ENCODE results near the gene KLF3. TPM values are rescaled to one million over a fixed set of nuclear protein-coding genes. Genes with fewer than 3 reads are reported as not detected.

Gene KLF3
- total RNA-seq, 1 donor = 25.3 TPM

DNA sequence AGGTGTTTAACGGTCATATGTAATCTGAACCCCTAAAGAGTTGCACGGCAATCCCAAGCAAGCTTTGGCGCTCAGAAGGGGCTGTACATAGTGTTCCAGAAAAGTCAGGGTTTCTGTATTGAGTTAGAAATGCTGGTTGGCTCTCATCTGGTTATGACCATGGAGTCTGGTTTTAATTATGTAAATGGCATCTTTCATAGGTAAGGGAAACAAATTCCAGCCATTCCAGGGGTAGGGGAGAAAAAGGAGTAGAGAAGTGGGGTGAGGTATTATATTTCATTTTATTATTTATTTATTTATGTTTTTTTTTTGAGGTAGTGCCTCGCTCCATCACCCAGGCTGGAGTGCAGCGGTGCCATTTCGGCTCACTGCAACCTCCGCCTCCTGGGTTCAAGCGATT lies 15.9 kb downstream of the KLF3 start:
- no peak overlapping the region for H2AFZ ChIP-seq (ENCODE audit: low read length)
- H3K36me3 ChIP-seq (ENCODE audit: insufficient read depth, low read length) = peaks cover 20% of the 10 kb centered on the region
- no peaks in the 10 kb centered on the region for H3K9me3 ChIP-seq (ENCODE audit: low read depth, low read length)
- no peak for DNase-seq (ENCODE audit: insufficient read length, low spot score, missing footprints)
- H3K27ac ChIP-seq (ENCODE audit: low read depth, low read length) = no peak overlapping the region
- peaks cover 8% of the 10 kb centered on the region for H4K20me1 ChIP-seq (ENCODE audit: insufficient read depth, low read length)
- H3K27me3 ChIP-seq (ENCODE audit: insufficient read depth, low read length) = no peaks in the 10 kb centered on the region
- TF ChIP-seq, protein P1, sequence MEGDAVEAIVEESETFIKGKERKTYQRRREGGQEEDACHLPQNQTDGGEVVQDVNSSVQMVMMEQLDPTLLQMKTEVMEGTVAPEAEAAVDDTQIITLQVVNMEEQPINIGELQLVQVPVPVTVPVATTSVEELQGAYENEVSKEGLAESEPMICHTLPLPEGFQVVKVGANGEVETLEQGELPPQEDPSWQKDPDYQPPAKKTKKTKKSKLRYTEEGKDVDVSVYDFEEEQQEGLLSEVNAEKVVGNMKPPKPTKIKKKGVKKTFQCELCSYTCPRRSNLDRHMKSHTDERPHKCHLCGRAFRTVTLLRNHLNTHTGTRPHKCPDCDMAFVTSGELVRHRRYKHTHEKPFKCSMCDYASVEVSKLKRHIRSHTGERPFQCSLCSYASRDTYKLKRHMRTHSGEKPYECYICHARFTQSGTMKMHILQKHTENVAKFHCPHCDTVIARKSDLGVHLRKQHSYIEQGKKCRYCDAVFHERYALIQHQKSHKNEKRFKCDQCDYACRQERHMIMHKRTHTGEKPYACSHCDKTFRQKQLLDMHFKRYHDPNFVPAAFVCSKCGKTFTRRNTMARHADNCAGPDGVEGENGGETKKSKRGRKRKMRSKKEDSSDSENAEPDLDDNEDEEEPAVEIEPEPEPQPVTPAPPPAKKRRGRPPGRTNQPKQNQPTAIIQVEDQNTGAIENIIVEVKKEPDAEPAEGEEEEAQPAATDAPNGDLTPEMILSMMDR (IDR thresholded peaks at IDR 0.05; ENCODE audit: extremely low read depth, low read depth, low read length) = no peak
- no peak overlapping the region for H3K4me3 ChIP-seq (ENCODE audit: insufficient read depth, low read length)
- no peak overlapping the region for H3K4me2 ChIP-seq (ENCODE audit: insufficient read depth, low read length)
- peaks cover 30% of the 10 kb centered on the region for H3K4me1 ChIP-seq (ENCODE audit: insufficient read depth, low read length)
- H3K79me2 ChIP-seq (ENCODE audit: insufficient read depth, low read length) = peaks cover 90% of the 10 kb centered on the region

DNA sequence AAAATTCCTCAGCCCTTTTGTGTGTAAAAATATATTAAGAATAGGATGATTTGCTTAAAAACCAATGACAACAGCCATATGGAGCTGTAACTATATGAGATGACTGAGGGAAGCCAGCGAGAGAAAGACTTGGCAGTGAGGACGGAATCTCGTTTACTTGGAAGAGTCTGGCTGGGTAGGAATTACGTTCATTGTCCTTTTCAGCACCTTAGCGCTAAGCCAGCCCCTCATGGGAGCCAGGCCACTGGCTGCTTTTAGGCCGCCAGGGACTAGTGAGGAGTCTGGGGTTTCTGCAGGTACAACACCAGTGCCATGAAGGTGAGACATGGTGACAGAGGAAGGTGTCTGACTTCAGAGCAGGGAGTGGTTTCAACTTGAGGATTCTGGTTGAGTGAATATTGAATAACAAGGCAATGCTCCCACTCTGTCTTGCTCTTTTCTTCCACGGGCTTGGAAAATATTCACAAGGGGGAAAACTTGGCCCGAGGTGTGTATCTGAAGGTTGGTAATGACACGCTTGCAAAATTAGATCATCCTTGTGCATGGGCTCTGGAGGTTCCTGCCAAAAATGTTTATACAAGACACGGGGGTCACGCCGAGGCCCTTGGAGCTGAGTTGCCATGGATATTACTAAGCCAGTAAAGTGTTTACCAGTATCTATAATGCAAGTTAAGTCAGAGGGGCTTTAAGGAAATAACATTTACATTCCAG lies 17.4 kb downstream of the KLF3 start:
- Histone ChIP-seq H3K4me3 (ENCODE audit: insufficient read depth, low read length) (no peak overlapping the region), H4K20me1 (ENCODE audit: insufficient read depth, low read length) (peaks cover 11% of the 10 kb centered on the region), H2AFZ (ENCODE audit: low read length) (no peak overlapping the region), H3K79me2 (ENCODE audit: insufficient read depth, low read length) (peaks cover 91% of the 10 kb centered on the region), H3K4me1 (ENCODE audit: insufficient read depth, low read length) (peaks cover 24% of the 10 kb centered on the region), H3K9me3 (ENCODE audit: low read depth, low read length) (no peaks in the 10 kb centered on the region), H3K4me2 (ENCODE audit: insufficient read depth, low read length) (no peak overlapping the region), H3K27me3 (ENCODE audit: insufficient read depth, low read length) (no peaks in the 10 kb centered on the region), H3K36me3 (ENCODE audit: insufficient read depth, low read length) (peaks cover 20% of the 10 kb centered on the region), H3K27ac (ENCODE audit: low read depth, low read length) (peak overlapping the region; percentile 60)
- TF ChIP-seq, protein P1 (IDR thresholded peaks at IDR 0.05; ENCODE audit: extremely low read depth, low read depth, low read length) = no peak
- no peak for DNase-seq (ENCODE audit: insufficient read length, low spot score, missing footprints)

DNA sequence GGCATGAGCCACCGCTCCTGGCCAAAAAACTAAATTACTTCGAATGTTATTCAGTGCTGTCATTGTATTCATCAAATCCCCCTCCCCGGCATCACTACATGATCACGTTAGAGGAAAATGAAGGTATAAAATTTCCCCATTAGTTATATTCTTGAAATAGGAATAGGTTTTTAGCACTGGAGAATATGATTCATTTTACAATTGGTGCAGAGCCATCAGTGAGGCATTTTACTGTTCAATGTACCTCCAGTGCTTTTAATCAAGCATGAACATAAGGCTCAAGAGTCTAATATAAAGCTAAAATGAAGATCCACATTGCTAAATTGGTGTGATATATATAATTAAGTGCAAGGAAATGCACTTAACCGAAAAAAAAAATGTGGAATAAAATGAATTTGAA lies 18.3 kb downstream of the KLF3 start:
- peaks cover 20% of the 10 kb centered on the region for H3K36me3 ChIP-seq (ENCODE audit: insufficient read depth, low read length)
- peaks cover 32% of the 10 kb centered on the region for H3K4me1 ChIP-seq (ENCODE audit: insufficient read depth, low read length)
- H3K27me3 ChIP-seq (ENCODE audit: insufficient read depth, low read length) = no peaks in the 10 kb centered on the region
- H2AFZ ChIP-seq (ENCODE audit: low read length) = no peak overlapping the region
- peak overlapping the region; percentile 60 for H3K27ac ChIP-seq (ENCODE audit: low read depth, low read length)
- peaks cover 8% of the 10 kb centered on the region for H4K20me1 ChIP-seq (ENCODE audit: insufficient read depth, low read length)
- TF ChIP-seq, protein P1 (IDR thresholded peaks at IDR 0.05; ENCODE audit: extremely low read depth, low read depth, low read length) = no peak
- no peaks in the 10 kb centered on the region for H3K9me3 ChIP-seq (ENCODE audit: low read depth, low read length)
- no peak overlapping the region for H3K4me2 ChIP-seq (ENCODE audit: insufficient read depth, low read length)
- DNase-seq (ENCODE audit: insufficient read length, low spot score, missing footprints) = no peak
- no peak overlapping the region for H3K4me3 ChIP-seq (ENCODE audit: insufficient read depth, low read length)
- peaks cover 91% of the 10 kb centered on the region for H3K79me2 ChIP-seq (ENCODE audit: insufficient read depth, low read length)

DNA sequence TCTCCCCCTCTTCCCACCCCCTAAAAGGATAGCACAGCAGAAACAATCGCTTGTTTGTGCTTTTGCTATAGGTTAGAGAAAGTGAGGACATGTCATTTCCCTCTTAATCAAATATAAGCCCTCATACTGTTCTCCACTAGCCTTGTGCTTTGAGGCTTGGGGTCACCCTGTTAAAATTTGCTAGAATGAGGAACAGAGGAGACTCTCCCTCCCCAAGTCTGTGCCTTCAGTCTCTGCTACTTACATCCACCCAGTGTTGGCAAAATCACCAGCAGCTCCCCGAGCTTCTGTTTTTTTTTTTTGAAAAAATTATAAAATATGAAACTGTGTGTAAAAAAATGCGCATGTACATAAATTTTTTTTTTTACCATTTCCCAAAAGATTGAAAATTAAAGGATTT lies 19.3 kb downstream of the KLF3 start:
- TF ChIP-seq, protein P1 (IDR thresholded peaks at IDR 0.05; ENCODE audit: extremely low read depth, low read depth, low read length) = no peak
- Histone ChIP-seq H4K20me1 (ENCODE audit: insufficient read depth, low read length) (peaks cover 16% of the 10 kb centered on the region), H3K4me2 (ENCODE audit: insufficient read depth, low read length) (no peak overlapping the region), H3K27me3 (ENCODE audit: insufficient read depth, low read length) (no peaks in the 10 kb centered on the region), H3K9me3 (ENCODE audit: low read depth, low read length) (no peaks in the 10 kb centered on the region), H3K27ac (ENCODE audit: low read depth, low read length) (no peak overlapping the region), H3K36me3 (ENCODE audit: insufficient read depth, low read length) (peaks cover 27% of the 10 kb centered on the region), H3K4me1 (ENCODE audit: insufficient read depth, low read length) (peaks cover 30% of the 10 kb centered on the region), H2AFZ (ENCODE audit: low read length) (no peak overlapping the region), H3K4me3 (ENCODE audit: insufficient read depth, low read length) (no peak overlapping the region), H3K79me2 (ENCODE audit: insufficient read depth, low read length) (peaks cover 94% of the 10 kb centered on the region)
- no peak for DNase-seq (ENCODE audit: insufficient read length, low spot score, missing footprints)

Data from osteoblast (primary cell).